ENCODE results near the gene JMJD1C. TPM values are rescaled to one million over a fixed set of nuclear protein-coding genes. Genes with fewer than 3 reads are reported as not detected.

JMJD1C gene
- polyA plus RNA-seq, 1 donor = 104 TPM

DNA sequence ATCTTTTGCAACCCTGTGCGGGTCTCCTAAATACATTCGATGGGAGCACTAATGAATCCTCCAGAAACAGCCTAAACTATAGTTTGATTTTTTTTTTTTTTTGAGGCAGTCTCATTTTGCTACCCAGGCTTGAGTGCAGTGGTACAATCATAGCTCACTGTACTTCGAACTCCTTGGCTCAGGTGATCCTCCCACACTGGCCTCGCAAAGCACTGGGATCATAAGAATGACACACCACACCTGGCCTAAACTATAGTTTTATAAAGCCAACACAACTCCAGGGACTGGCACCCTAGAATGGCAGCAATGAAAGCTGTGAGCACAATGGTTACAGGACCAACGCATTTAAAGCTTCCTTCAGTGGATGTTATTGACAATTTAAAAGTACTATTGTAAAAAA is 14.5 kb upstream of the JMJD1C start:
- DNase-seq = peak; percentile 74 to 85
- peaks cover 2% of the 10 kb centered on the region for H3K4me1 ChIP-seq (ENCODE audit: control insufficient read depth, insufficient read depth, low read length)
- peak overlapping the region; percentile 46 for H3K27ac ChIP-seq (ENCODE audit: low read length)
- H3K4me3 ChIP-seq (ENCODE audit: low read length) = no peak overlapping the region
- H3K36me3 ChIP-seq (ENCODE audit: control insufficient read depth, insufficient read depth, low read length) = peaks cover 3% of the 10 kb centered on the region
- 100% methylated on average over 1 of the region's 5 CpGs for WGBS (ENCODE audit: insufficient coverage, low lambda C conversion rate)
- H3K9me3 ChIP-seq (ENCODE audit: control insufficient read depth, low read depth, low read length) = no peaks in the 10 kb centered on the region
- no peaks in the 10 kb centered on the region for H3K27me3 ChIP-seq (ENCODE audit: control insufficient read depth, insufficient read depth, low read length)

DNA sequence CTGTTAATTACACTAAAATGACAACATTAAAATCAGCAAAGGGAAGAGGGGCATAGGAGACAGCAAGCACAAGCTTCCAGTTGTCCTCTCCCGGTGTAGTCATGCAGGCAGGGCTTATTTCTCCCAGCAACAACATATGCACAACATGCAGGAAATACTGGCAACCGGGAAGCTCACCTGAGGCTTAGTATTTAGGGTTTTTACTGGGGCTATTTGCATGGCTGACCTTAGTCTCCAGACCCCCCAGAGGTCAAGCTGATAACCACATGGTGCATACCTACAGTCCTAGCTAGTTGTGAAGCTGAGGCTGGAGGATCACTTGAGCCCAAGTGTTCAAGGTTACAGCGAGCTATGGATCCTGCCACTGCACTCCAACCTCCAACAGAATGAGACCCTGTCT is 12.8 kb upstream of the JMJD1C start:
- no peak for DNase-seq
- Histone ChIP-seq H3K4me3 (ENCODE audit: low read length) (no peak overlapping the region), H3K4me1 (ENCODE audit: control insufficient read depth, insufficient read depth, low read length) (peaks cover 2% of the 10 kb centered on the region), H3K9me3 (ENCODE audit: control insufficient read depth, low read depth, low read length) (no peaks in the 10 kb centered on the region), H3K27me3 (ENCODE audit: control insufficient read depth, insufficient read depth, low read length) (no peaks in the 10 kb centered on the region), H3K36me3 (ENCODE audit: control insufficient read depth, insufficient read depth, low read length) (peaks cover 3% of the 10 kb centered on the region), H3K27ac (ENCODE audit: low read length) (no peak overlapping the region)
- WGBS (ENCODE audit: insufficient coverage, low lambda C conversion rate) = no CpG with 5 or more reads among the region's 3 CpGs

DNA sequence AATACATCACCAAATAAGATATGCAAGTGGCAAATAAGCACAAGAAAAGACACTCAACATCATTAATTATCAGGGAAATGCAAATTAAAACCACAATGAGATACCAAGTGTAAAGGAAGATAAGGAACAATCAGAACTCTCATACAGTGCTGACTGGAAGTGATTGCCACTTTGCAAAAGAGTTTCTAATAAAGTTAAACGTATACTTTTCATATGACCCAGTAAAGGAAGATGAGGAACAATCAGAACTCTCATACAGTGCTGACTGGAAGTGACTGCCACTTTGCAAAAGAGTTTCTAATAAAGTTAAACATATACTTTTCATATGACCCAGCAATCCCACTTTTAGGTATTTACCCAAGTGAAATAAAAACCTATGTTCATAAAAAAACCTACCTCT is 12.2 kb upstream of the JMJD1C start:
- Histone ChIP-seq H3K4me1 (ENCODE audit: control insufficient read depth, insufficient read depth, low read length) (peaks cover 2% of the 10 kb centered on the region), H3K27me3 (ENCODE audit: control insufficient read depth, insufficient read depth, low read length) (no peaks in the 10 kb centered on the region), H3K9me3 (ENCODE audit: control insufficient read depth, low read depth, low read length) (no peaks in the 10 kb centered on the region), H3K27ac (ENCODE audit: low read length) (no peak overlapping the region), H3K36me3 (ENCODE audit: control insufficient read depth, insufficient read depth, low read length) (peaks cover 3% of the 10 kb centered on the region), H3K4me3 (ENCODE audit: low read length) (no peak overlapping the region)
- no CpG with 5 or more reads among the region's 1 CpG for WGBS (ENCODE audit: insufficient coverage, low lambda C conversion rate)
- no peak for DNase-seq

DNA sequence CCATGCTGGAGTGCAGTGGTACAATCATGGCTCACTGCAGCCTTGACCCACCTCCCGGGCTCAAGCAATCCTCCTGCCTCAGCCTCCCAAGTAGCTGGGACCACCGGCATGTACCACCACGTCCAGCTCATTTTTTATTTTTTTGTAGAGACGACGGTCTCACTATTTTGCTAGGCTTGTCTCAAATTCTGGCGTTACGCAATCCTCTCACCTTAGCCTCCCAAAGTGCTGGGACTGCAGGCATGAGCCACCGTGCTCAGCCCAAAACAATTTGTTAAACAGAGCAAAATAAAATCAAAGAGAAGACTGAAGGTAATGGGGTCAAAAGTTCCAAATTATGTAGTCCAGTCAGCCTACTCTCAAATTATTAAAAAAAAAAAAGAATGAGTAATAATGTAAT is 8.7 kb upstream of the JMJD1C start:
- no peak for DNase-seq
- H3K4me1 ChIP-seq (ENCODE audit: control insufficient read depth, insufficient read depth, low read length) = no peaks in the 10 kb centered on the region
- H3K27me3 ChIP-seq (ENCODE audit: control insufficient read depth, insufficient read depth, low read length) = no peaks in the 10 kb centered on the region
- H3K9me3 ChIP-seq (ENCODE audit: control insufficient read depth, low read depth, low read length) = no peaks in the 10 kb centered on the region
- peaks cover 3% of the 10 kb centered on the region for H3K36me3 ChIP-seq (ENCODE audit: control insufficient read depth, insufficient read depth, low read length)
- H3K27ac ChIP-seq (ENCODE audit: low read length) = no peak overlapping the region
- WGBS (ENCODE audit: insufficient coverage, low lambda C conversion rate) = no CpG with 5 or more reads among the region's 8 CpGs
- no peak overlapping the region for H3K4me3 ChIP-seq (ENCODE audit: low read length)

DNA sequence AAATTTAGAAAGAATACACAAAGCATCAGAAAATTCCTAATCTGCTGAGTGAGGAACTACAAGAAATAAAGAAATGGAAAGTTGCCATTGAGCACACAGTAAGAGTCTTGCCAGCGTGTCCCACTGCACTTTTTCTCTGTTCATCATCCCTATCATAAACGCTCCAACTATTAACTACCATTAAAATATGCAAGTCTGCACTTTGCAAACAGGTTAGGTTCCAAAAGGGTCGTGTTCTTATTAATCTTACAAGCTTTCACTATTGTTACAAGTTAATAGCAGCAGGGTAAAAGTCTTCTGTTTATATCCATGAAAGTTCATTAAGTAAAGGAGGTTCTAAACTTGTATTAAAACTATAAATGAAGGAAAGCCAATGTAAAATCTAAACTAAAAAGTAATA is 5.2 kb upstream of the JMJD1C start:
- Histone ChIP-seq H3K4me3 (ENCODE audit: low read length) (no peak overlapping the region), H3K36me3 (ENCODE audit: control insufficient read depth, insufficient read depth, low read length) (no peaks in the 10 kb centered on the region), H3K9me3 (ENCODE audit: control insufficient read depth, low read depth, low read length) (no peaks in the 10 kb centered on the region), H3K27me3 (ENCODE audit: control insufficient read depth, insufficient read depth, low read length) (no peaks in the 10 kb centered on the region), H3K4me1 (ENCODE audit: control insufficient read depth, insufficient read depth, low read length) (no peaks in the 10 kb centered on the region), H3K27ac (ENCODE audit: low read length) (no peak overlapping the region)
- WGBS (ENCODE audit: insufficient coverage, low lambda C conversion rate) = no CpG with 5 or more reads among the region's 3 CpGs
- DNase-seq = peak in 1 of 2 donors; percentile 26

DNA sequence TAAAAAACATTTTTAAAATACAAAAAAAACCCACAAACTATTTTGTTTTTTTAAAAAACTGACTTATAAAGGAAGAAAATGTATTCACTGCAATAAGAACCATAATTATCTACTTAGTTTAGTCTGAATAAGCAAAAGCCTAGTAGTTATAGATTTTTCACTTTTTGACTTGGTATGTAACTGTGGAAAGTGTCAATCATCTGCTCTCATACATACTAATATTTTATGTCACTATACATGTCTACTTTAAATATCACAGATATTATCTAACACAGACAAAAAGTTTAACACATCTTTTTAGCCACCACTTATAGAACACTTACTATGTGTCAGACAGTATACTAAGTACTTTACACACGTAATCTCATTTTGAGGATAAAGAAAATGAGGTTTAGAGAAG is 3.2 kb upstream of the JMJD1C start:
- H3K27ac ChIP-seq (ENCODE audit: low read length) = no peak overlapping the region
- DNase-seq = no peak
- no peak overlapping the region for H3K4me3 ChIP-seq (ENCODE audit: low read length)
- H3K27me3 ChIP-seq (ENCODE audit: control insufficient read depth, insufficient read depth, low read length) = no peaks in the 10 kb centered on the region
- 100% methylated on average over 1 of the region's 1 CpG for WGBS (ENCODE audit: insufficient coverage, low lambda C conversion rate)
- no peaks in the 10 kb centered on the region for H3K36me3 ChIP-seq (ENCODE audit: control insufficient read depth, insufficient read depth, low read length)
- H3K4me1 ChIP-seq (ENCODE audit: control insufficient read depth, insufficient read depth, low read length) = no peaks in the 10 kb centered on the region
- peaks cover 4% of the 10 kb centered on the region for H3K9me3 ChIP-seq (ENCODE audit: control insufficient read depth, low read depth, low read length)

DNA sequence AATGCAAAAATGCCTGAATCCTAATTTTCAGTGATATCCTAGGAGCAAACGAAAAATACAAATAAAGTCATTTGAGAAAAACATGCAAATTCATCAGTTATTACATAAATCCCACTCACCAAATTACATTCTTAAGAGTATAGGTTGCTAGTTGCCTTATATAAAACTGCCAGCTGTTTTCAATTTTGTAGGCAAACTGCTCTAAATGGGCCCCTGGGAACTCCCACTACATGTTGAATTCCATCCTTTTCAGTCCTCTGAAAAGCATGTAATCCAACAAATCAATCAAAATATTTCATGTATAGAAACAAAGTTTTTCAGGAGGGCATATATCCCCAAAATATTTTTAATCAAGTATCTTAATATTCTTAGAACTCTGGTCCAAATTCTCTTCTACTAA is 2.1 kb upstream of the JMJD1C start:
- Histone ChIP-seq H3K4me3 (ENCODE audit: low read length) (no peak overlapping the region), H3K36me3 (ENCODE audit: control insufficient read depth, insufficient read depth, low read length) (no peaks in the 10 kb centered on the region), H3K9me3 (ENCODE audit: control insufficient read depth, low read depth, low read length) (peaks cover 4% of the 10 kb centered on the region), H3K27ac (ENCODE audit: low read length) (no peak overlapping the region), H3K4me1 (ENCODE audit: control insufficient read depth, insufficient read depth, low read length) (no peaks in the 10 kb centered on the region), H3K27me3 (ENCODE audit: control insufficient read depth, insufficient read depth, low read length) (no peaks in the 10 kb centered on the region)
- no CpG with 5 or more reads among the region's 1 CpG for WGBS (ENCODE audit: insufficient coverage, low lambda C conversion rate)
- no peak for DNase-seq

DNA sequence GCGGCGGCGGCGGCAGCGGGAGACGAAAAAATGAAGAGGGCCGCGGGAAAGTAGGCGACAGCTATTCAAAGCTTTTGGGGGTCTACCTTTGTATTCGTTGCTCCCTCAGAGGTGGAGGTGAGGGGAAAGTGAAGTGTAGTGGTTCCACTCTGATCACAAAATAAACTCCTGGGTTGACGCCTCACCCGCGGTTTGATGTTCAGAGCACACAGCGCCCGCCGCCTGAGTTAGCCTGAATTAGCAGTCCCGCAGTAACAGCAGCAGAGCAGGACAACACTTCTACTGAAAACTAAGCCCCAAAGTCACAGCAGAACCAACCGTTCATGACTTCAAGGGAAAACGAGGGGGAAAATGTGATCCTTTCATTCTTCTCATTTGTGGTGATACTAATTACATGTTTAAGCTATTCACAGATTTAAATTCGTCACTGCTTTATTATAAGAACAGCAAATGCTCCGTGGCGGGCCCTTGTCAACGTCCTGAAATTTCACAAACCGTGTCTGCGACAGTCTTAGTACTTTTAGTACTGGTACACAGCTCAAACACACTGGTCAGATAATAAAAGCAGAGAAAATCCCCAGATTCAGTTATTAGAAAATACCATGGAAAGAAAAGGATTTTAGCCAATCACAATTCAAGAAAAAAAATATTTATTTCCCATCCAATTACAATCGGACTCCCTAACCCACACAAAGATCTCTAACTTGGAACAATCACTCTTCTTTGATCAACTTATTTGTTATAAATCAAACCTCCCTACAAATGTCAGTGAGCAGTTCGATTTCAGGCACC is 563 bp upstream of the JMJD1C start:
- 10% methylated on average over 4 of the region's 27 CpGs for WGBS (ENCODE audit: insufficient coverage, low lambda C conversion rate)
- Histone ChIP-seq H3K9me3 (ENCODE audit: control insufficient read depth, low read depth, low read length) (peaks cover 4% of the 10 kb centered on the region), H3K27me3 (ENCODE audit: control insufficient read depth, insufficient read depth, low read length) (no peaks in the 10 kb centered on the region), H3K36me3 (ENCODE audit: control insufficient read depth, insufficient read depth, low read length) (no peaks in the 10 kb centered on the region), H3K4me1 (ENCODE audit: control insufficient read depth, insufficient read depth, low read length) (no peaks in the 10 kb centered on the region), H3K4me3 (ENCODE audit: low read length) (peak overlapping the region; percentile 100), H3K27ac (ENCODE audit: low read length) (peak overlapping the region; percentile 99)
- peak in 1 of 2 donors; percentile 19 for DNase-seq

DNA sequence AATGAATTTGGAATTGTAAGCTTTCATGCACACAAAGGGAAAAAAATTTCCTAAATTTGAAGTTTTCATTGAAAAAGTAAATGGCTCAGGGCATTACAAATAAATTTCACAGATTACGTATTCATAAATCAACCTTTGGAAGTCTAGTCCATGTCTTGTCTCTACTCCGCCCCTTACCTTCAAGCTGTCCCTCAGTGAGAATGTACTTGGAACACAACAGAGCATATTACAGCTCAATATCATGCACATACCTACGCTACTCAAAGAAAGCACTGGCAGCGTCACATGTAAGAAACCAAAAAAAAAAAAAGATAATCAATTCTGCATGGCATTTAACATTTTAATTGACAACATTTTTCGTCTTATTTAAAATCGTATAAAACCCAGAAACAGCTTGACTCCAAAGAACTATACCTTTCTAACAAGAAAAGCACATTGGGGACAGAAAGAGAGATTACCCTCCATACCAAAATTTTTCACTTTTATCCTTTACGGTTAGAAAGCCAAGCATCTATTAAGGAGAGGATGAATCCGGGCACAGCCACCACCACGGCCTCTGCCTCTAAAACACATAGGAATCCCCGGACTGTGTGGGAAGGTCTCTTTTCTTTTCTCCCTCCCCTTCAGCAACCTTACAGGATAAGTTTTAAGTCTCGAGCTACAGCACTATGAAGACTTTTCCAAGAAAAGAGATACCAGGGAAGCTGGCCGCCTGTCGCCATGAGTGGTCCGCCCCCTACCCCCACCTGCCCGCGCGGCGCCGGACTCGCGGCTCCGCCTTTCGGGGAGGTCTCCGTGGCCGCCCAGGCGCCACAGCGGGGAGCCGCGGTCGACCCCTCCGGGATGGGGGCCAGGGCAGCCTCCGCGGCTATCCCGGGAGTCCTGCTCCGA is 1.1 kb downstream of the JMJD1C start:
- DNase-seq = peak; percentile 34 to 72

DNA sequence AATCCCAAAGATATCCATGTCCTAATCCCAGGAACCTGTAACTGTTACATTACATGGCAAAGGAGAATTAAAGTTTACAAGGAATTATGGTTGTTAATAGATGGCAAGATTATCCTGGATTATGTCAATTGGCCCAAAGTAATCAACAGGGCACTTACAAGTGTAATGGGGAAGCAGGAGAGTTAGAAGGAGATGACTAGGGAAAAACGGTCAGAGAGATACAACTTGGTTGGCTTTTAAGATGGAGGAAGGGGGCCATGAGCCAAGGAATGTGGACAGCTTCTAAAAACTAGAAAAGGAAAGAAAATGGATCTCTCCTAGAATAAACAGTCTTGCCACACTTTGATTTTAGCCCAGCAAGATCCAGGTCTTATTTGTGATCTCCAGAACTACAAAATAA is 3.3 kb downstream of the JMJD1C start:
- no peak for DNase-seq
- H3K27ac ChIP-seq (ENCODE audit: low read length) = no peak overlapping the region
- H3K9me3 ChIP-seq (ENCODE audit: control insufficient read depth, low read depth, low read length) = peaks cover 4% of the 10 kb centered on the region
- no peaks in the 10 kb centered on the region for H3K4me1 ChIP-seq (ENCODE audit: control insufficient read depth, insufficient read depth, low read length)
- H3K36me3 ChIP-seq (ENCODE audit: control insufficient read depth, insufficient read depth, low read length) = no peaks in the 10 kb centered on the region
- 89% methylated on average over 1 of the region's 1 CpG for WGBS (ENCODE audit: insufficient coverage, low lambda C conversion rate)
- H3K27me3 ChIP-seq (ENCODE audit: control insufficient read depth, insufficient read depth, low read length) = no peaks in the 10 kb centered on the region
- H3K4me3 ChIP-seq (ENCODE audit: low read length) = no peak overlapping the region

More for the DNA sequence above, 1.1 kb downstream of the JMJD1C start:
- H3K4me1 ChIP-seq (ENCODE audit: control insufficient read depth, insufficient read depth, low read length) = no peaks in the 10 kb centered on the region
- no peaks in the 10 kb centered on the region for H3K27me3 ChIP-seq (ENCODE audit: control insufficient read depth, insufficient read depth, low read length)
- H3K9me3 ChIP-seq (ENCODE audit: control insufficient read depth, low read depth, low read length) = peaks cover 4% of the 10 kb centered on the region
- H3K36me3 ChIP-seq (ENCODE audit: control insufficient read depth, insufficient read depth, low read length) = no peaks in the 10 kb centered on the region
- H3K27ac ChIP-seq (ENCODE audit: low read length) = peak overlapping the region; percentile 99
- 15% methylated on average over 2 of the region's 35 CpGs for WGBS (ENCODE audit: insufficient coverage, low lambda C conversion rate)
- peak overlapping the region; percentile 100 for H3K4me3 ChIP-seq (ENCODE audit: low read length)
